ENCODE measurements around the gene VDAC1.

GRCh38 chr5:133945568-133945967, 59.2 kb downstream of the VDAC1 start:
- TF ChIP-seq POLR2A (IDR thresholded peaks at IDR 0.05; ENCODE audit: low read length) = no peak
- TF ChIP-seq GATA1 (IDR thresholded peaks at IDR 0.05; ENCODE audit: low read depth, low read length) = no peak
